Parathyroid adenoma (tissue), 2 donors: ENCODE data around the gene PIAS1.

ENCODE experiments used
- H2AFZ ChIP-seq: fragments of 300-600 bp; sonication (generic); one replicate; pipeline ENCODE4 v1.7.0; 2017; ENCODE audit warnings: antibody characterized with exemption, mild to moderate bottlenecking
- H3K27ac ChIP-seq: fragments of 300-600 bp; sonication (generic); one replicate; pipeline ENCODE4 v1.7.0; 2017
- H3K27me3 ChIP-seq: fragments of 300-600 bp; sonication (generic); one replicate; pipeline ENCODE4 v1.7.0; 2017; ENCODE audit warnings: low read length; ENCODE audit not compliant: control insufficient read depth, insufficient read depth
- H3K36me3 ChIP-seq: fragments of 300-600 bp; sonication (generic); one replicate; pipeline ENCODE4 v1.7.0; 2017; ENCODE audit warnings: low read length; ENCODE audit not compliant: control insufficient read depth, insufficient read depth
- H3K4me1 ChIP-seq: fragments of 300-600 bp; sonication (generic); one replicate; pipeline ENCODE4 v1.7.0; 2017; ENCODE audit warnings: control low read depth
- H3K4me2 ChIP-seq: fragments of 300-600 bp; sonication (generic); one replicate; pipeline ENCODE4 v1.7.0; 2017; ENCODE audit warnings: low read length
- H3K4me3 ChIP-seq: fragments of 300-600 bp; sonication (generic); one replicate; pipeline ENCODE4 v1.7.0; 2017; ENCODE audit warnings: low read depth, low read length
- H3K79me2 ChIP-seq: fragments of 300-600 bp; sonication (generic); one replicate; pipeline ENCODE4 v1.7.0; 2017; ENCODE audit warnings: control low read depth
- H3K9ac ChIP-seq: fragments of 300-600 bp; sonication (generic); one replicate; pipeline ENCODE4 v1.7.0; 2017; ENCODE audit warnings: mild to moderate bottlenecking
- H3K9me3 ChIP-seq: fragments of 300-600 bp; sonication (generic); one replicate; pipeline ENCODE4 v1.7.0; 2017; ENCODE audit warnings: low read length; ENCODE audit not compliant: control insufficient read depth
- TF ChIP-seq, protein P1 (sequence below): fragments of 300-600 bp; sonication (generic); IDR thresholded peaks from one replicate; pipeline ENCODE4 v1.7.0; 2017; ENCODE audit warnings: antibody characterized with exemption, mild to moderate bottlenecking
- donor health status: primary hyperparathyroidism.

Gene PIAS1

GRCh38 chr15:68203486-68203885 is 149.4 kb downstream of the PIAS1 start:
- TF ChIP-seq, protein P1, sequence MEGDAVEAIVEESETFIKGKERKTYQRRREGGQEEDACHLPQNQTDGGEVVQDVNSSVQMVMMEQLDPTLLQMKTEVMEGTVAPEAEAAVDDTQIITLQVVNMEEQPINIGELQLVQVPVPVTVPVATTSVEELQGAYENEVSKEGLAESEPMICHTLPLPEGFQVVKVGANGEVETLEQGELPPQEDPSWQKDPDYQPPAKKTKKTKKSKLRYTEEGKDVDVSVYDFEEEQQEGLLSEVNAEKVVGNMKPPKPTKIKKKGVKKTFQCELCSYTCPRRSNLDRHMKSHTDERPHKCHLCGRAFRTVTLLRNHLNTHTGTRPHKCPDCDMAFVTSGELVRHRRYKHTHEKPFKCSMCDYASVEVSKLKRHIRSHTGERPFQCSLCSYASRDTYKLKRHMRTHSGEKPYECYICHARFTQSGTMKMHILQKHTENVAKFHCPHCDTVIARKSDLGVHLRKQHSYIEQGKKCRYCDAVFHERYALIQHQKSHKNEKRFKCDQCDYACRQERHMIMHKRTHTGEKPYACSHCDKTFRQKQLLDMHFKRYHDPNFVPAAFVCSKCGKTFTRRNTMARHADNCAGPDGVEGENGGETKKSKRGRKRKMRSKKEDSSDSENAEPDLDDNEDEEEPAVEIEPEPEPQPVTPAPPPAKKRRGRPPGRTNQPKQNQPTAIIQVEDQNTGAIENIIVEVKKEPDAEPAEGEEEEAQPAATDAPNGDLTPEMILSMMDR = no peak
- H3K27me3 ChIP-seq = no peaks in the 10 kb centered on the region
- no peaks in the 10 kb centered on the region for H3K79me2 ChIP-seq
- H3K36me3 ChIP-seq = no peaks in the 10 kb centered on the region
- no peaks in the 10 kb centered on the region for H3K9me3 ChIP-seq
- peaks cover 2% of the 10 kb centered on the region for H3K4me1 ChIP-seq
- H3K4me3 ChIP-seq = no peak overlapping the region
- H3K4me2 ChIP-seq = no peak overlapping the region
- H3K27ac ChIP-seq = no peak overlapping the region
- no peak overlapping the region for H2AFZ ChIP-seq
- no peak overlapping the region for H3K9ac ChIP-seq

GRCh38 chr15:68203956-68204355 is 149.8 kb downstream of the PIAS1 start:
- no peak overlapping the region for H3K27ac ChIP-seq
- H3K36me3 ChIP-seq = no peaks in the 10 kb centered on the region
- peaks cover 2% of the 10 kb centered on the region for H3K4me1 ChIP-seq
- no peak overlapping the region for H2AFZ ChIP-seq
- no peaks in the 10 kb centered on the region for H3K9me3 ChIP-seq
- H3K27me3 ChIP-seq = no peaks in the 10 kb centered on the region
- TF ChIP-seq, protein P1 = no peak
- H3K9ac ChIP-seq = no peak overlapping the region
- no peak overlapping the region for H3K4me3 ChIP-seq
- H3K4me2 ChIP-seq = no peak overlapping the region
- no peaks in the 10 kb centered on the region for H3K79me2 ChIP-seq

GRCh38 chr15:68204361-68204760 is 150.2 kb downstream of the PIAS1 start:
- Histone ChIP-seq H3K9ac (no peak overlapping the region), H3K36me3 (no peaks in the 10 kb centered on the region), H3K79me2 (no peaks in the 10 kb centered on the region), H3K4me1 (peaks cover 2% of the 10 kb centered on the region), H3K4me3 (no peak overlapping the region), H3K9me3 (no peaks in the 10 kb centered on the region), H2AFZ (no peak overlapping the region), H3K27ac (no peak overlapping the region), H3K27me3 (no peaks in the 10 kb centered on the region), H3K4me2 (no peak overlapping the region)
- TF ChIP-seq, protein P1 = no peak

GRCh38 chr15:68204776-68205557 is 150.9 kb downstream of the PIAS1 start, which contains the start of gene CALML4:
TSS of gene CALML4 (minus strand) at chr15:68205332. CDS start at chr15:68205247, 85 bp downstream.
- H3K9ac ChIP-seq = no peak within 1 kb of the TSS
- no peak within 1 kb of the TSS for H3K4me3 ChIP-seq
- H3K36me3 ChIP-seq = no peaks in the 10 kb centered on the region
- TF ChIP-seq, protein P1 = no peak
- H3K79me2 ChIP-seq = no peaks in the 10 kb centered on the region
- peaks cover 2% of the 10 kb centered on the region for H3K4me1 ChIP-seq
- H3K4me2 ChIP-seq = no peak within 1 kb of the TSS
- no peaks in the 10 kb centered on the region for H3K9me3 ChIP-seq
- no peaks in the 10 kb centered on the region for H3K27me3 ChIP-seq
- H2AFZ ChIP-seq = peak within 1 kb of the TSS; percentile 20
- no peak within 1 kb of the TSS for H3K27ac ChIP-seq

DNA sequence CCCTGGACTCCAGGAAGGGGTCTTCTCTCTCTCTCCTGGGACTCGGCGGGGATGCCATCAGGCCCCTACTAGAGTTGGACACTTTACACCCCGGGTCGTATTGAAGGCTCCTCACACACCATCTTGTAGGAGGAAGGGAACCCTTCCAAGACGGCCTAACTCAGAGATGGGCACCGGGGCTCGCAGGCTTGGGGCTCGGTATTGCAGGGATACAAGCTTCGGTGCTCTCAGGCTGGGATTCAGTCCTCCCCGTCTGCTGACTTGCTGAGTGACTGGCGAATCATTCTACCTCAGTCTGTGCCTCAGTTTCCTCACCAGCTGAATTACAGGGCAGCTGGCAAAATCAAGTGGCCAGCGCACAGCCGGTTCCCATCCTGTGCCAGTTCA is 151.4 kb downstream of the PIAS1 start:
- Histone ChIP-seq H3K4me2 (no peak overlapping the region), H3K27me3 (no peaks in the 10 kb centered on the region), H3K79me2 (no peaks in the 10 kb centered on the region), H2AFZ (no peak overlapping the region), H3K9me3 (no peaks in the 10 kb centered on the region), H3K4me3 (no peak overlapping the region), H3K4me1 (peaks cover 2% of the 10 kb centered on the region), H3K27ac (no peak overlapping the region), H3K9ac (no peak overlapping the region), H3K36me3 (no peaks in the 10 kb centered on the region)
- TF ChIP-seq, protein P1 = no peak
